Embryonic facial prominence (tissue), 1 donor: ENCODE results near the gene PIP4K2B.

Source experiments
- DNase-seq: peaks from one replicate; pipeline ENCODE4 v3.0.0-alpha.2; 2016; ENCODE audit errors: extremely low spot score

The PIP4K2B gene

GRCh38 chr17:38746004-38746848, 53.1 kb downstream of the PIP4K2B start:
- DNase-seq = no peak

DNA sequence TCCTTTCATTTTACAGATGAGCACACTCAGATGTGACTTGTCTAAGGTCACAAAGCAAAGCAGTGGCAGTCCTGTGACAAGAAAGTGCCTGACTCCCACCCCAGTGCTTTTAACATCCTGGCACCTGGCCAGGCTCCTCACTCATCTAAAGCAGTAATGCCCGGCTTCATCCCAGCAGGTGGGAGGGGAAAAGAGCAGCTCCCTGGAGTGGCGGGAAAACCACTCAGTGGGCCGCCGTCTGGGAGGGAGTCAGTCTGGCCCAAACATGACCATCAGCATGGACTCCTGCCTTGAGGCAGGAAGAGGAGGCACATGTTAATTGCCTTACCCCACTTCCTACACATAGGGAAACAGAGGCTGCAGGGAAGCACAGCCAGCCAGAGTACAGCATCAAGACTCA, 53.8 kb downstream of the PIP4K2B start:
- no peak for DNase-seq

DNA sequence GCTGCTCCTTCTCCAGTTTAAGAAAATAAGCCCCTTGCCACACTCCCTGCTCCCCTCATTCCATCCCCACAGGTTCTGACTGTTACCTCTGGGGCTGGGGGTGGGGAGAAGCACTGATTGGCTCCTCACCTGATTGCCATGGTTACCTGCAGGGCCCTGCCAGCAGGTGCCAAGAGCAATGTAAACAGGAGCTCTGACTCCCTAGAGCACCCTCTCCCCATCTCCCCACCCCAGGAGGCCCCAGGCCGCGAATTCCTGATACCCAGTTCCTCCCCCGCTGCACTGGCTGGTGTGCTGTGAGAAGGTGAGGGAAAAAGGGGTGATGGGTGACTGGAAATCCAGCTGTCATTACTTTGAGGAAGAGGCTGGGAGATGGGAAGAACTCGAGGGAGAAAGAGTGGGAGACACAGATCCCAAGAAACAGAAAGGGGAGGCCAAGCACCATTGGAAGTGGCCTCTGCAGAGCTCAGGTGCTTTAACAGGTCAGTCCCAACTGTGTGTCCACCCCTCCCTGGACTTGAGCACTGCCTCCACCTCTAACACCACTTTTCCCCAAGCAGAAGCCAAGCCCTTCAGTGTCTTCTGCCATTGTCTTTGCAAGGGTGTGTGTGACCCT, 55.7 kb downstream of the PIP4K2B start:
- DNase-seq = no peak

- peak; percentile 95 for DNase-seq
These were observed 56.7 kb downstream of the PIP4K2B start for GRCh38 chr17:38742411-38743308.

GRCh38 chr17:38741921-38742410, 57.4 kb downstream of the PIP4K2B start:
- DNase-seq = peak; percentile 68

DNA sequence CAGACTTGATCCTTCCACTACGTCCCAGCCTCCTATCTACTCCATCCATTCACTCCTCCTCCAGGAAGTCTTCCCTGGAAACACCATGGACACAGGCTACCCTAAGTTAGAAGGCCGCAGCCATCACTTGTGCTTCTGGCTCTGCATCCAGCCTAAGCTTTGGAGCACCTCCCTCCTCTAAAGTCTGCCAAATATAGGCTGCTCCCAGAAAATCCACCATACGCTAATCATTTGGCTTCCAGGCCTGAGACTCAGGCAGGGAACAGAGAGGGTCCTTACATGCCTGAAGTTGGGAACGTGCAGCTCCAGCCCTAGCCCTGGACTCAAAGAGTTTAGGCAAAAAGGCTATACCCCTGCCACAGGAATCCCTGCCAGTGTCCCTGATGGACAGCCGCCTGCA, 57.9 kb downstream of the PIP4K2B start:
- DNase-seq = no peak

GRCh38 chr17:38740806-38741205, 58.5 kb downstream of the PIP4K2B start:
- DNase-seq = no peak

DNA sequence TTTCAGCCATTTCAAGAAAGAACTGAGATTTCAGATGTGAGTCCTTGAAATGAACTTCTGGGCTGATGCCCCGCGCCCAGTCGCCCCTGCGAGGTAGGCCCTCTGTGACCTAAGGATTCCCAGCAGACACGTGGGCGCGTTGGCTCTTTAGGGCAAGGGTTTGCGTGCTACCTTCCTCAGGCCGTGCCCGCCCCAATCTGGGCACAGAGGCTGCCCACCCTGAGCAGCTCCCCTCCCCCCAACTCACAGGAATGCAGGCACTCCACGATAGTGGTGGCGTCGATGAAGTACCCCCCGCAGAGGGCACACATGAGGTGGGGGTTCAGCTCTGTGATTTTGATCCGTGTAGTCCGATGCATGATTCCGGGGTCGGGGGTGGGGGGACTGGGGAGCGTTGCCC, 59.3 kb downstream of the PIP4K2B start:
- DNase-seq = no peak

- DNase-seq = no peak
These were observed 60.1 kb downstream of the PIP4K2B start for GRCh38 chr17:38739305-38739704.

- DNase-seq = no peak
These were observed 60.7 kb downstream of the PIP4K2B start for GRCh38 chr17:38738686-38739085.

GRCh38 chr17:38738007-38738662, 61.2 kb downstream of the PIP4K2B start:
- no peak for DNase-seq

DNA sequence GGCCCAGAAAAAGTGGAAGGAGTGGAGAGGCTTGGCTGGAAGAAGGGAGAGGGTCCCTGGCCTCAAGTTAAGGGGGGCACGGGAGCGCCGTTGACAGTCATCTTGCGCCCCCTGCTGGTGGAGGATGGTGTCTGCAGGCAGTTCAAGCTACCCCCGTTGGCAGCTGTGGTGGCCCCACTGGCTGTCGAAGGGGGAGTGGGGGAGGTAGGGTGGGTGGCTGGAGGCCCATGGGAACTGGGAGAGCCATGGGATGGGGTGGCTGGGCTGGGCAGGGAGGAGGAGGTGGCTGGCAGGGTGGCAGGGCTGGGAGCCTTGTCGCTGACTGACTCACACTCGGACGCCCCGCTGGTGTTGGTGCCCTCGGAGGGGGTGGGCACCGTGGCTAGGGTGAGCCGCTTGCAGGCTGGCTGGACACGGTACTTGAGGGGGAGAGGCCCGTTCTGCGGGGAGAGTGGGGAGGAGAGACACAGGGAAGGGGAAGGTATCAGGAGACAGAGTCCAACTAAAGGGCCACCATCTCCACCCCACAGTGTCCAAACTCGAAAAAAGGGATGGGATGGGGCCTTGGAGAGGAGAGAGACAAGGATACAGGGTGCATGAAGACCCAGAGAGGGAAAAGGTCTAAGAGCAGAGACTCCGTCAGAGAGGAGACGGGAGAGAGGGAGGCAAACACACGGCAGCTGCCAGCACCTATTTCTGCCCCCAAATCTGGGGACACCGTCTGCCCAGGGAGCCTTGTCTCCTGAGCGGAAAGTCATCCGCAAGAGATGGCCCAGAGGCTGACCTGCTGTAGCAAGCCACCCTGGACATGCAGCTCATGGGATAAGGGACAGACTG, 64.0 kb downstream of the PIP4K2B start:
- no peak for DNase-seq

GRCh38 chr17:38733982-38734973, 65.1 kb downstream of the PIP4K2B start:
- no peak for DNase-seq

DNA sequence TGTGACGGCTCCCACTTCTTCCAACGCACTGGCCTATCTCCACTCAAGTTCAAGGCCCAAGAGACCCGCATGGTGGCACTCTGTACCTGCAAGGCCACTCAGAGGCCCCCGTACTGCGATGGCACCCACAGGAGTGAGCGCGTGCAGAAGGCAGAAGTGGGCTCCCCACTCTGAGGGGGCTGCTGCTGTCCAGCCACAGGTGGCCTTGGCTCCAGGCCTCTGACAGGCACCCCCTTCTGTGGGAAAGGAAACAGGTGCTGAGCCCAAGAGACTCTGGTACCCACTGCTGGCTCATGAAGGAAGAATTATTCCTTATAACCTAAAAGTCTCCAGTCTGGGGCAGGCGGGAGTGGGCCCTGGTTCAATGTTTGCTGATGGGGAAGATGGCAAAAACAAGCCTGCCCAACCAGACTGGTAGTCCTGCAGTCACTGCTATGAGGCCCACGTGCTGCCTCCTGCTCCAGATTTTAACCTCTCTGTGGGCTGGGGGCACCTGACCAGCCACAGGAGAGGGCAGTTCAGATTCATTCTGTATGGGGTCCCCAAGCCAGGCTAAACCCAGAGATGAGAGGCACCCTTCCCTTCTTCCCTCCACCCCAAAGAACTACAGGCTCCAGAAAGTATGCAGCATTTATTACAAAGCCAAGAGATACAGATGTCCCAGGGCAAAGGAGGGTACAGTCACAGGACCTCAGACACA, 65.9 kb downstream of the PIP4K2B start:
- DNase-seq = no peak

GRCh38 chr17:38732376-38733281, 66.7 kb downstream of the PIP4K2B start:
- DNase-seq = no peak

DNA sequence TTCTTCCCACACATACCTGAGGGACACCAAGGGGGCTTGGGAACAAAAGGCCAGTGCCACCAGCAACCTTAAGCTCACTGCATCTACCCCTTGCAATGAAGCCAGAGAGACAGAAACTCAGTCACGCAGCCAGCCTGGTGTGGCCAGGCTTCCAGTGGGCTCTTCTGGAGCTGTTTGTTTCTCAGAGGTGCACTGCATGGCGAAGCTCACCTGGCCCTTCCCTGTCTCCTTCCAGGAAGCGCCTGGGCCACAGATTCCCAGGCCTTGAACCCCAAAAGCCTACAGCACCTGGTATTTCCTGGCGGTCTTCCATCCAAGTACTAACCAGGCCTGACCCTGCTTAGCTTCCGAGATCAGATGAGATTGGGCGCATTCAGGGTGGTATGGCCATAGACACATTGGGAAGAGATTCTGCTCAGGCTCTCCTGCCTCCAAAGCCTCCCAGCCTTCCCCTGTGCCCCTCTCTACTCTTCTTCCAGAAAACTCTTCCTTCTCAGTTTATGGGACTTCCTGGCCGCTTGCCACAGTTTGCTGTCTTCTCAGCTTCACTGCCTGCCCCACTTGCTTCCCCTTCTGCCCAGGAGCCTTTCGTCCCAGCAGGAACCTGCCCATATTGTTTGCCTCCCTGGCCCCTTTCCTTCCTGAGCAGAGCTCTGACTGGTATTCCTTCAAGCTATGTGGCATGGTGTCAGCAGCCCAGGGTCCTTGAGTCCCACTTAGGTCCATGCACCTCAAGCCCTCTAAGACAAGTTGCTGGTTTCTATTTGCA, 67.6 kb downstream of the PIP4K2B start:
- DNase-seq = no peak
